PC-9 (cell line): Measurements from ENCODE around the gene PRKCB.

Experiments used
- CTCF ChIP-seq: fragments of 200-600 bp; sonication (generic); conservative IDR thresholded peaks from 2 replicates; pipeline ENCODE4 v1.6.1; 2017; ENCODE audit warnings: mixed run types, antibody characterized with exemption, mild to moderate bottlenecking, moderate library complexity
- EZH2 ChIP-seq: fragments of 200-600 bp; sonication (generic); IDR thresholded peaks from 2 replicates; pipeline ENCODE4 v1.8.0; 2017; ENCODE audit warnings: antibody characterized with exemption, low read depth

- TF ChIP-seq CTCF = no peak
- TF ChIP-seq EZH2 = no peak
These were observed 74.1 kb downstream of the PRKCB start for GRCh38 chr16:23909792-23910418.
